Right lung (tissue), 10 donors: ENCODE results near the gene PLVAP. TPM values are rescaled to one million over a fixed set of nuclear protein-coding genes. Genes with fewer than 3 reads are reported as not detected.
A peak's percentile ranks its signal among the peaks of the same experiment; 100 is the strongest.

Experiments
- DNase-seq, 2 donors: peaks; one replicate each; pipeline ENCODE4 v3.0.0-alpha.2; 2013
- long read RNA-seq, 8 donors: transcript quantifications; one replicate each; lab custom pipeline, GENCODE V29; 2026
- polyA plus RNA-seq, 5 donors: library from polyadenylated mRNA; unstranded; fragments of 120-200 nt; gene quantifications; one replicate each; pipeline versions ENCODE4 v1.2.1 to v1.2.3, GENCODE V29; 2013; ENCODE audit warnings: inconsistent platforms in 1 of 5, low replicate concordance in 1 of 5; ENCODE audit not compliant: insufficient read length in 5 of 5, insufficient read depth in 1 of 5

Gene PLVAP, protein sequence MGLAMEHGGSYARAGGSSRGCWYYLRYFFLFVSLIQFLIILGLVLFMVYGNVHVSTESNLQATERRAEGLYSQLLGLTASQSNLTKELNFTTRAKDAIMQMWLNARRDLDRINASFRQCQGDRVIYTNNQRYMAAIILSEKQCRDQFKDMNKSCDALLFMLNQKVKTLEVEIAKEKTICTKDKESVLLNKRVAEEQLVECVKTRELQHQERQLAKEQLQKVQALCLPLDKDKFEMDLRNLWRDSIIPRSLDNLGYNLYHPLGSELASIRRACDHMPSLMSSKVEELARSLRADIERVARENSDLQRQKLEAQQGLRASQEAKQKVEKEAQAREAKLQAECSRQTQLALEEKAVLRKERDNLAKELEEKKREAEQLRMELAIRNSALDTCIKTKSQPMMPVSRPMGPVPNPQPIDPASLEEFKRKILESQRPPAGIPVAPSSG
- 10 to 100 TPM; 10.1 to 24.4 (median 19.6) TPM for polyA plus RNA-seq
- long read RNA-seq, donor 1, transcript PLVAP-201 (6 exons, 2,305 nt) = major isoform, 6 of 283 reads
- long read RNA-seq, donor 1, partial matches to known transcripts = 272 of 283 reads
- long read RNA-seq, donor 1, other reads (novel, unspliced or antisense) = 5 of 283 reads
- long read RNA-seq, donor 2, transcript PLVAP-201 (6 exons, 2,305 nt) = major isoform, 5 of 5 reads
- long read RNA-seq, donor 2, partial matches to known transcripts = 0 of 5 reads
- long read RNA-seq, donor 2, other reads (novel, unspliced or antisense) = 0 of 5 reads
- long read RNA-seq, donor 3, transcript PLVAP-201 (6 exons, 2,305 nt) = major isoform, 7 of 12 reads
- long read RNA-seq, donor 3, partial matches to known transcripts = 5 of 12 reads
- long read RNA-seq, donor 3, other reads (novel, unspliced or antisense) = 0 of 12 reads
- long read RNA-seq, donor 4, partial matches to known transcripts = 0 of 3 reads
- long read RNA-seq, donor 4, other reads (novel, unspliced or antisense) = 0 of 3 reads
- long read RNA-seq, donor 5, partial matches to known transcripts = 0 of 2 reads
- long read RNA-seq, donor 5, other reads (novel, unspliced or antisense) = 0 of 2 reads
- long read RNA-seq, donor 6, partial matches to known transcripts = 0 of 4 reads
- long read RNA-seq, donor 6, other reads (novel, unspliced or antisense) = 0 of 4 reads
- long read RNA-seq, donor 7, partial matches to known transcripts = 0 of 3 reads
- long read RNA-seq, donor 7, other reads (novel, unspliced or antisense) = 0 of 3 reads
- long read RNA-seq, donor 8, partial matches to known transcripts = 0 of 3 reads
- long read RNA-seq, donor 8, other reads (novel, unspliced or antisense) = 0 of 3 reads

DNA sequence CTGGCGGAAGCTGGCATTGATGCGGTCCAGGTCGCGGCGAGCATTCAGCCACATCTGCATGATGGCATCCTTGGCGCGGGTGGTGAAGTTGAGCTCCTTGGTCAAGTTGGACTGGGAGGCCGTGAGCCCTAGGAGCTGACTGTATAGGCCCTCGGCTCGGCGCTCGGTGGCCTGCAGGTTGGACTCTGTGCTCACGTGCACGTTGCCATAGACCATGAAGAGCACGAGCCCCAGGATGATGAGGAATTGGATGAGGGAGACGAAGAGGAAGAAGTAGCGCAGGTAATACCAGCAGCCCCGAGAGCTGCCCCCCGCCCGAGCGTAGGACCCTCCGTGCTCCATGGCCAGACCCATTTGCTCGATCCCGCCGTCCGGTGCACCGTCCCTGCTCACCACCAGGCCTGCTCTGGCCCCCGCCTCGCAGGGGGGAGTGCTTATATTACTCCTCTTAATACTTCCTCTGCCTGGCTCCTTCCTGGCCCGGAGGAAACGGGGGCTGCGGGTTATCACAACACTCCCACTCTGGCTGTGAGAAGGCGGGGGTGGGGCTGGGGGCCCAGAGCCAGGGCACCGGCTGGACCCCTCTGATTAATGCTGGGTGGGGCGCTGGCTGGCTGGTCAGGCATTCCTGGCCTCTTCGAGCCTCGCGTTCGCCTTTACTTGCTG lies at the start of gene PLVAP:
PLVAP (minus strand) TSS at position 408 of the 666 bp plus-strand sequence; CDS start at position 354, 54 bp downstream.
- no peak for DNase-seq

DNA sequence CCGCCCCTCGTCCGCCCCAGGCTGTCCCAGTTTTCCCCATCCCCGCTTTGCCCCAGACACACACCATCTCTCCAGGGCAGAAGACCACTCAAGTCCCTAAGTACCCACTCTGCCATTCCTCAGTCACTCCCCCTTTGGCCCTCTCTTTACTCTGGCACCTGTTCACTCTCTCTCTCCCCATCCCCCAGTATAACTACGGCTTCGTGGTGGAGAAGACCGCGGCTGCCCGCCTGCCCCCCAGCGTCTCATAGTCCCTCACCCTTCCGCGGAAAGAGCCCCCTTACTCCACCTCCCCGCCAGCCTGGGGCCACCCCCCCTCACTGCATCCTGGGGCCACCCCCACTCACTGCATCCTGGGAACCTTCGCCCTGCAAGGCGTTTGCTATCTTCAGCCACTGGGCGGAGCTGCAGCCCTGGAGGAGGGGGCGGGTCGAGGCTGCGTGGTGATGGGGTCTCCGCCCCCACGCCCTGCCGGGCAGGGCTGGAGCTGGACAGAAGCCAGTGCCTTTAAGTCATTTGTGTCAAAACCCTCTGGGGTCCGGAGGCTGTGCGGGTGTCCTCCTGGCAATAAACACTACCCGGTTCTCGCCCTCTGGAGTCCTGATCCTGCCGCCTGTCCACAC lies 47.7 kb upstream of the PLVAP start:
- DNase-seq = no peak

DNA sequence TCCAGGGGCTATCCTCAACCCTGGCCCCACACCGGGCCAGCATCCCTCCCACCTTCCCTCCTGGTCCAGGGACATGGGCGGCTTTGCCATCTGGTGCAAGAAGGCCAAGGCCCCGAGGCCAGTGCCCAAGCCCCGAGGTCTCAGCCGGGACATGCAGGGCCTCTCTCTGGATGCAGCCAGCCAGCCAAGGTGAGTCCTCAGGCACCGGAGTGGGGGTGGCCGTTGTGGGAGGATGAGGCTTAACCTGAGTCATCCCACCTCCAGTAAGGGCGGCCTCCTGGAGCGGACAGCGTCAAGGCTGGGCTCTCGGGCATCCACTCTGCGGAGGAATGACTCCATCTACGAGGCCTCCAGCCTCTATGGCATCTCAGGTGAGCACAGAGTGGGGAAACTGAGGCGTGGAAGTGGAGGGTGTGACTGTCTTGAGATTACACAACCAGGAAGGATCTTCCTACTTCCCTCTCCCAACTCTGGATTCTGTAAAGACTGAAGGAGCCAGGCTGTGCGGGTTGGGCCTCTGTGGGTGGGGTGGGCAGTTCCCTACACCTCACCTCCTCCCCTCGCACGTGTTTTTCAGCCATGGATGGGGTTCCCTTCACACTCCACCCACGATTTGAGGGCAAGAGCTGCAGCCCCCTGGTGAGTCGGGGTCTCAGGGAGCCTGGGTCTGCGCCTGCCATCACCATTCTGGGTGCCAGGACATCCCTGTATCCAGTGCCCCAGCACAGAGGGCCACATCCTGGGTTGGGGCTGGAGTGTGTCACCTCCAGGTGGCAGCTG lies 46.5 kb upstream of the PLVAP start:
- DNase-seq = no peak

DNA sequence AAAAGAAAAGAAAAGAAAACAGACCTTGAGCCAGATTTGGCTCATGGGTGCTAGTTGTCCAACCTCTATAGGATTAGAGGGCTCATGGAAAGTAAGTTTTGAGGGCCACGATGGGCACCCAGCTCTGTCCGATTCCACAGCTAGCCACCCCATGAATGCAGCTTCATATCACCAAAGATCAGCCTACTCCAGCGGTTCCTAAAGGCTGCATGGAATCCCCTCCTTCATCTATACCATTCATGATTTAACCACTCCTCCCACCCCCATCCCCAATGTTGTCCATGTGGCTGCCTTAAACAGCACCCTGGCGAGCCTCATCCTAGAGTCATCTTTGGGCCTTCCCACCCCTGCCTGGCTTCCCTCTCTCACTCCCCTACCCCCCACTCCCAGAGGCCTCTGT lies 44.8 kb upstream of the PLVAP start:
- no peak for DNase-seq

DNA sequence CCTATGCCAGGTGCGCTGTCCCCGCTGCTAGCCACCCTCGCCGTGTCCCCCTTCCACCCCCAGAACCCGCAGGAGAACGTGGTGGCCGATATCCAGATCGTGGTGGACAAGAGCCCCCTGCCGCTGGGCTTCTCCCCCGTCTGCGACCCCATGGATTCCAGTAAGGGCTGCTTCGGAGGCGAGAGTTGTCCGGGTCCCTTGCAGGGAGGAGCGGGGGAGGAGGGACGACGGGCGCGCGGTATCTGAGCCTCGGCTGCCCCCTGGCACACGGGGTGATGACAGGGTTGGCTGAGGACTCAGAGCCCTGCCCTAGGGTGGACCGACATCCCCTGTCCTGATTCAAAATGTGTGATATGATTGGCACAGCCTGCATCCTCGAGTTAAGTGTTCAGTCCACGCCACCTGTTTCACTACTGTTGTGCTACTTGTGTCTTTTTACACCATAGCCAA lies 43.4 kb upstream of the PLVAP start:
- no peak for DNase-seq

DNA sequence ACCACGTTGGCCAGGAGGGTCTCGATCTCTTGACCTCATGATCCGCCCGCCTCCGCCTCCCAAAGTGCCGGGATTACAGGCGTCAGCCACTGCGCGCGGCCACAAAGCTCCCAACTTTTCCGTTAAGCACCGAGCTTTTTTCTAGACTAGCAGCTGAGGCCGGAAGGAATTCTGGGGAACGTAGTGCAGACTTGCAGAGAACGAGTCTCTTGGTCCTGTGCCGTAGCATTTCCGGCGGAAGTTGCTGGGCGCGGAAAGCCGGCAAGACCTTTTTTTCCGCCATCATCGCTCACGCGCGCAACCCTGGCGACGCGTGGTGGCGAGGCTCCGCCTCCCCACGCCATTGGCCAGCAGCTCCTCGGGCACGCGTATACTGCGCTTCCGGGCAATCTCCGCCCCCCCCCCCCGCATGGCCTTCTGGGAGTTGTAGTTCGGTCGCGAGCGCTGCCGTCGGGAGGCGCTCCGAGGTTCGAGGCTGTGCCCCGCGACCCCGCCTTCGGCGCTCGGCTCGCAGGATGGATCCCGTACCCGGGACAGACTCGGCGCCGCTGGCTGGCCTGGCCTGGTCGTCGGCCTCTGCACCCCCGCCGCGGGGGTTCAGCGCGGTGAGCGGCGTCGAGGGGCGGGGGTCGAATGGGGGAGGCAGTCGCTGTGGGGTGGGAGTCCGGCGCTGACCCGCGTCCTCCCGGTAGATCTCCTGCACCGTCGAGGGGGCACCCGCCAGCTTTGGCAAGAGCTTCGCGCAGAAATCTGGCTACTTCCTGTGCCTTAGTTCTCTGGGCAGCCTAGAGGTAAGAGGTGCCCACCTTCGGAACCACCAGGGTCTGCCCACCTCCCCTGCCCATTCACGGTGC lies 42.7 kb upstream of the PLVAP start, which contains the start of gene MVB12A:
MVB12A (plus strand) TSS at position 427 of the 854 bp plus-strand sequence; CDS start at position 516, 89 bp downstream.
- peak; percentile 100 for DNase-seq

DNA sequence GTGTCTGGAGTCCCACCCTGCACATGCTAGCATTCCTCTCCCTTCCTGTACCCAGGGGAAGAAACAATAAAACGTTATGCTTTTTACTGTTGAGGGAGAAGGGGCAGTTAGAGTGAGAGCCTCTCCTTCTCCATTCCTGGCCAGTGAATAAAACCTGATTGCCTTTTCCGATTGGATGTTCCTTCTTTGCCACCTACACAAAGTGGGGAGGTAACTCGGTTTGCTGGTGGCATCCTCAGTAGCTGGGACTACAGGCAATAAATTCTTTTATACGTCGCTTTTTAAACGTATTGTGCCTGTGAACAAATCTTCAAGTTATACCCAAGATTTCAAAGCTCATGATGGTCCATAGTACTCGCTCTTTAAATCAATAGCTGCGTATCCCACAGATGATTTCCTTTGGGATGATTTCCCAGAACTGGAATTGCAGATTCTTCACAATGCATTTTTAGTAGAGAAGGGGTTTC lies 42.0 kb upstream of the PLVAP start:
- no peak for DNase-seq

DNA sequence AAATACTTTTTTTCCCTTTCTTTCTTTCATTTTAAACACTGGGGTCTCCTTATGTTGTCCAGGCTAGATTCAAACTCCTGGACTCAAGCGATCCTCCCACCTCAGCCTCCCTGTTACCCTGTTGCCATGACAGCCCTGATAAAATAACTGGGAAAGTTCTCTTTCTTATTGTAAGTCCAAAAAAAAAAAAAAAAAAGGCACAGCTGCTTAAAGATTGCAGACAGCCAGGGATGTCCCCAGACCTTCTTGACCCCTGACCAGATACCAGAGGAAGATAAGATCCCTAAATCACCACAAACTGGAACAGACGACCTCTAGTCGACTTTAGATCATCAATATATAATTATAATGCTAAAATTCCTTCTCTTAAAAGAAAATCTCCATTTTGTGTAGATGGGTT lies 41.6 kb upstream of the PLVAP start:
- no peak for DNase-seq

DNA sequence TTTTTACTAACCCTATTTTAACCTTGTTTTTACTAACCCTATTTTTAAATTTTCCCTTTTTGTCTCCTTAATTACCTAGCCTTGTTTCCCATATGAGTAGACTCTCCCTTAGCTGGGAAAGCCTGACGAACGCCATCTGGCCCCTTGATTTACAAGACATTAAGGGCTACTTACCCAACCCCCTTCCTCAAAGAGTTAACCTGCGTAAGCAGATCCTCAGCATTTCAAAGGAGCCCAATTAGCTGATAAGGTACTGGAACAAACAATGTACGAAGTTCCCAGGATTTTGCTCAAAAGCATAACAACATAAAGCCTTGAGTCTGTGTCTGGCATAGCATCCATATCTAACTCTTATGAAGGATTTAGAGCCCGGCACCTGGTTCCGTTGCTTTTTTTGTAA lies 38.0 kb upstream of the PLVAP start:
- DNase-seq = no peak

DNA sequence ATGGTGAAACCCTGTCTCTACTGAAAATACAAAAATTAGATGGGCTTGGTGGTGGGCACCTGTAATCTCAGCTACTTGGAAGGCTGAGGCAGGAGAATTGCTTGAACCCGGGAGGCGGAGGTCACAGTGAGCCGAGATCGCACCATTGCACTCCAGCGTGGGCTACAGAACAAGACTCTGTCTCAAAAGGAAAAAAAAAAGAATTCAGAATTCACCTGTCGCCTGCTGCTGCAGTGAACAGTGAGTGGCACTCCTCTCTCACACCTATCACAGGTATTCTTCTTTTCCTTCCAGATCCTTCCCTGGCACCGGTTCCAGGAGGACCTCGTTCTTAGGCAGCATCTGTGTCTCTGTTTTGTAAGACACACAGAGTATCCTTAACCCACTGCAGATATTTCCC lies 37.0 kb upstream of the PLVAP start:
- no peak for DNase-seq

DNA sequence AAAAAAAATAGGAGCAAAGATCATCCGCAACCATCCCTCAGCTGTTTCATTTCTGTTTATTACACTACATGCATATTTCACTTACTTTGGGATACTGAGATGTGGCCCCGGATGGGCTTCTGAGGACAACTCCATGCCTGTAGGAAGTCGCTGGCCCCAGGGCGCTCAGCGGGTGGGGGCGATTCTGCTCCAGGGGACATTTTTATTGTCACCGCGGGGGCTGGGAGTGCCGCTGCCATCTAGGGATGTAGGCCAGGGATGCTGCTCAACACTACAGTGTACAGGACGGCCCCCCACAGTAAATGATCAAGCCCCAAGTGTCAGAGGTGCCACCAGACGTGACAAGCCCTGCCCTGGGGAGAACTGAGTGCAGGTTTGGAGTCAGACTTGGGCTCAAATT lies 34.7 kb upstream of the PLVAP start:
- DNase-seq = no peak

DNA sequence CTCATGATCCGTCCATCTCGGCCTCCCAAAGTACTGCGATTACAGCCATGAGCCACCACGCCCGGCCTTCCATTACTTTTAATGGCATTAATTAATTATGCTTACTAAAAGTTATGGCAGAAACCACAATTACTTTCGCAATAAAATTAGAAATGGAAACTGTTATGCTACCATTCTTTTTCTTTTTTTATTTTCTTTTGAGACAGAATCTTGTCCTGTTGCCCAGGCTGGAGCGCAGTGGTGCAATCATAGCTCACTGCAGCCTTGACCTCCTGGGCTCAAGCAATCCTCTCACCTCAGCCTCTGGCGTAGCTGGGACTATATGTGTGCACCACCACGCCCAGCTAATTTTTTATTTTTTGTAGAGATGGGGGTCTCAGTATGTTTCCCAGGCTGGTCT lies 32.8 kb upstream of the PLVAP start:
- no peak for DNase-seq

DNA sequence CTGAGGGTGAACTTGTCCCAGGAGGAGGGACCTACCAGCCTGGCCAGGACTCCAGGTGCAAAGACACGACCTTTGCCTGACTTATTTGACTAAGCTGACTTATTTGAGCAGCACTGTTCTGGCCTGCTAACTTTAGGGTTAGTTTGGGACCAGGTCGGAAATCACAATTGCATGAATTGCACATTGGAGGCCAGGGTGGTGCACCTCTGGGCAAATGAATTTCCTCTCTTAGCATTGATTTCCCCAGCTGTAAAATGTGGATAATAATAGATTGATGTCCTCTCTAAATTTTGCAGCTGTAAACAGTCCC lies 29.7 kb upstream of the PLVAP start:
- DNase-seq = no peak

DNA sequence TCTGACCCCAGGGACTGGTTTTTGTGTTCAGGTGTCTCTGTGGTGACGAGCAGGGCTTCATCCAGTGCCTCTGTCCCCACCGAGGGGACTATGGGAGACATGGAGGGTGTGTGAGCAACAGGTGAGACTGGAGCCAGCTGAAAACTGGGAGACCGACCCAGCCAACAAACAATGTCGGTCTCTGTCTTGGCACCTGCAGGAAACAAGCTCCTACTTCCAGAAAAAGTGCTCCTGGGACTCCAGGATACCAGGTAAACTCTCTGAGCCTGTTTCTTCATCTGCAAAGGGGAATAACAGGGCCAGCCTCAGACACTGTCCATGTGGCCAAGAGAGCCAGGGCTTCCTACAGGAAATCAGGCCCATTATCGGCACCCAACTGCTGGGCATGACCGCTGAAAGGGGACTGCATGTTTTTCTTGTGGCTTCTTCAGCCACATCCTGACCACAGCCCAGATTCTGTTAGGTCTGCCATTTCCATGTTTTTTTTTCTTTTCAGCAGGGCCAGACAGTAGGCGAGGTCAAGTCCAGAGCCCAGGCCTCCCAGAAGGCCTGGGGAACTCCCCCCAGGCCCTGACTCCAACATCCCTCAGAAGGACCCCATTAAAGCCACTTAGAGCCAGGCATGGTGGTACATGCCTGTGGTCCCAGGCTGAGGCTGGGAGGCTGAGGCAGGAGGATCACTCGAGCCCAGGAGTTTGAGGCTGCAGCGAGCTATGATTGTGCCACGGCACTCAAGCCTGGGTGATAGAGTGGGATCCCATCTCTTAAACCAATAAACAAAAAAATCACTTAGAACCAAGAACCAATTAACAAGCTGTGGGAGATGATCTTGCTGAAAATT lies 29.1 kb upstream of the PLVAP start:
- DNase-seq = no peak

DNA sequence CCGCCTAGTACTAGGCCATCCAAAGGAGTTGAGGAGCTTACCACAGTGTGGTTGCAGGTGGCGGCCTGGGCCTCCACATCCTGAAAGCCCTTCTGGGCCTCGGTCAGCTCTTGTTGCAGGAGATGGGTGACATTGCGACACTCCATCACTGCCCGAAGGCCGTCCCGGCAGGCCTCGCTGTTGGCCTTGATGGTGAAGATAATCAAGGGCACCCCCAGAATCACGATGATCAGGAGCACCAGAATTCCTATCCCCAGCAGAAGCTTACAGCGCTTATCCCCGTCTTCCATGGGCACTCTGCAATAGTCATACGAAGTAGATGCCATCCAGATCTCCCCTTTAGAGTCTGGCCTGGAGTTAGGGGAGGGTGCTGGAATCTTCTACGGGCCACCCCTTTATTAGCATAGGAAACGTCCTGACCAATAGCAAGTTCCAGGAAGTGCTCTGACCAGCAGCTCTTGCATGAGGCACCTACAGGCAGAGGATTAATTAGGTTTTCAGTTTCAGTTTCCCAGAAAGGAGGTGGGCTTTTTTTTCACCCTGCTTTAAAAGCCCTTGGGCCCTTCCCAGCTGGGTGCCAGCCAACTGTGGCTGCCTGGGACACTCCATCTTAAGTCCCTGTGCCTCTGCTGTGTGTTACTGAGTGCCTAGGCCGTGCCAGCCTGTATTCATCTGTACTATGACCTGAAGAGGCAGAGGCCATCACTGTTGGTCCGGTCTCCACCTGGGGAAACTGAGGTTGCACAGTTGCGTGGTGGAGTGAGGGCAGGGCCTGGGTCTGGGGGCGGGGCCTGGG lies 28.3 kb upstream of the PLVAP start, which contains the start of gene BST2:
BST2 (minus strand) TSS at position 381 of the 796 bp plus-strand sequence; CDS start at position 326, 55 bp downstream.
- DNase-seq = no peak

DNA sequence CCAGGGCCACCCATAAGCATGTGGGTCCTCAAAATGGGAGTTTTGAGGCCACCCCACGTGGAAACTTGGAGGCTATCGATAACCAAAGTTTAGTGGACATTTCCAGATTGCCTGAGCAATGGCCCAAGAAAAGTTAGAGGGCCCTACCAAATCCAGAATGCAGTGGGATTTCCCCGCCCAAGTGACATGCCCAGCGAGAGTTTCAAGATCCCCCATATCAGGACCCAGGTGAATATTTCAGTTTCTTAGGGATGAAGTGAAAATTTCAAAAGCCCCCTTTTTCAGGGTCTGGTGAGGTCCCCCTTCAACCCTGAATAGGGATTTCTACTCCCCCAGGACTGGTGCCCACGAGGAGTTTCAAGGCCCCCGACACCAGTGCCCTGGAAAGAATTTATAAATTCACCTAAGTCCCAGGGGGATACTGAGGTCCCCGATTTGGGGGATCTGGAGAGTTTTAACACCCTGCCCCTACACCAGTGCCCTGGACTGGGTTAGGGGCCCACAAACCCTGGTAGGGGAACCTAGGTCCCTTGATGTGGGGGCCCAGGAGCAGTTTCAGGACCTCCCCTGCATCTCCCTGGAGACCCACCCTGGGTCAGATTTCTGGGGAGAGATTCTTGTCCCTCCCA lies 27.6 kb upstream of the PLVAP start:
- DNase-seq = no peak
